NCI-H187 (cell line): ENCODE measurements around the gene VIPAS39.
A peak's percentile ranks its signal among the peaks of the same experiment; 100 is the strongest.

ENCODE experiments used
- DNase-seq, 2 experiments: peaks; one replicate each; lab custom pipeline; 2025; lab: John Stamatoyannopoulos, UW

The VIPAS39 gene

DNA sequence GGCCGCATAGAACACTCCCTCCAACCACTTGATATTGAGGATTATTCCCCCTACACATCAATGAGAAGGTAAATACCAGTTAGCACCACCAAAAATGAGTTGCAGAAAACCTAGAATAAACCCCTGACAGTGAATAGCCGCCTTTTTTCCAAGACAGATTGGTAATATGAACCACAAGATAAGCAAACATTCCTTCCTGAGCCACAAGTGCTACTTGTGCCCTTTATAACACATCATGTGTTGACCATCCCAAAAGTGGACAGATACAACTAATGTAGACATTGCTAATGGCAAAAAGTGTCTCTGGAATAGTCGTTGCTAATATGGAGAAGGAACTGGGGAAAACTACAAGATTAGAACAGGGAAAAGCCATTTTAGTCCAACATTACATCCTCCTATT is 51.3 kb downstream of the VIPAS39 start:
- no peak for DNase-seq

DNA sequence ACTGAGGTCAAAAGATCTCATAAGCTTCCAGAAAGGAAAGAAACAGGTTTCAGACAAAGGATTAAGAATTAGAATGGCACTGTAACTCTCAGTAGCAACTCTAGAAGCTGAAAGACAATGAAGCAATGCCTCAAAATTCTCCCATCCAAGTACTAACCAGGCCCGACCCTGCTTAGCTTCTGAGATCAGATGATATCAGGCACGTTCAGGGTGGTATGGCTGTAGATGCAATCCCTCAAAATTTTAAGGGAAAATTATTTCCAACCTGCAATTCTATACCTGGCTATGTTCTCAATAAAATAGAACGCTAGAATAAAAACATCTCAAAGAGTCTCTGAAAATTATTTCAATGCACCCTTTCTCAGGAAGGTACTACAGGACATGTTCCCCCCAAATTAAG is 53.6 kb downstream of the VIPAS39 start:
- DNase-seq = no peak

DNA sequence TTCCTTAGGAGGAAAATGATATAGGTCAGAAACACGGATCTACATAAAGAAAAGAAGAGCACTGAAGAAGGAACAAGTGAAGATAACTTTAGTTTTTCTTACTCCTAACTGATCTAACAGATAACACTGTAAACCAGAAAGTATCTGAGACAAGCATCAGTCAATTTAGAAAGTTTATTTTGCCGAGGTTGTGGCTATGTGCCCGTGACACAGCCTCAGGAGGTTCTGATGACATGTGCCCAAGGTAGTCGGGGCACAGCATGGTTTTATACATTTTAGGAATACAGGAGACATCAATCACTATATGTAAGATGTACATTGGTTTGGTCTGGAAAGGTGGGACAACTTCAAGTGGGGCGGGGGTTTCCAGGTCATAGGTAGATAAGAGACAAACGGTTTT is 57.2 kb downstream of the VIPAS39 start:
- no peak for DNase-seq

DNA sequence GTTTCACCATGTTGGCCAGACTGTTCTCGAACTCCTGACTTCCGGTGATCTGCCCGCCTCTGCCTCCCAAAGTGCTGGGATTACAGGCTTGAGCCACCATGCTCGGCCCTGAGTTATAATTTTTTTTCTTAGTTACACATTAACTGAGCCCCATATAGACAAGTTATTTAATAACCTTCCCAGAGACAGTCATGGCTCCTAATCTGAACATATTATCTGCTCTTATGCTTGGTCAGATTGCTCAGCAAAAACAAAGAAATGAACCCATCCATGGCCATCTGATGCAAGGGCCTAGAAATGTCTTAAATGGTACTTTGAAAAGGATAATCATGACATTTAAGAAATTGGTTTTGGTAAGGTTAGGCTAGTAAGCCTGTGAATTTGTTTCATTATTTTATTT is 67.2 kb downstream of the VIPAS39 start:
- DNase-seq = no peak

DNA sequence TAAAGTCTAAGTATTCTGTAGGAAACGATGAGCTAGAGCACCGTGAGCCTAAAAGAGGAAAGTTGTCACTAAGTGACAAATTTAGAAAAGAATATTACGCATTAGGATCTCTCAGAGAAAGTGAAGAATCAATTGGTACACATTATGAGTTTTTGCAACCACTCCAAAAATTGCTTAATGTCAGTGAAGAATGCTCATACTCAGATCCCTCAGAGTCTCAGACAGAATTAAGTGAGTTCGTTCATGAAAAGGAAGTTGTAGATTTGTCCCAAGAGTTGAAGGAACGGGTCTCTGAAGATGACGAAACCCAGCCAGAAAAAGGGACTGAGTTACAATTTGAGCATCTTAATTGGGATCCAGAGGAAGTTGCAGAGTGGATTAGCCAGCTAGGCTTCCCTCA is 78.7 kb downstream of the VIPAS39 start:
- no peak for DNase-seq

DNA sequence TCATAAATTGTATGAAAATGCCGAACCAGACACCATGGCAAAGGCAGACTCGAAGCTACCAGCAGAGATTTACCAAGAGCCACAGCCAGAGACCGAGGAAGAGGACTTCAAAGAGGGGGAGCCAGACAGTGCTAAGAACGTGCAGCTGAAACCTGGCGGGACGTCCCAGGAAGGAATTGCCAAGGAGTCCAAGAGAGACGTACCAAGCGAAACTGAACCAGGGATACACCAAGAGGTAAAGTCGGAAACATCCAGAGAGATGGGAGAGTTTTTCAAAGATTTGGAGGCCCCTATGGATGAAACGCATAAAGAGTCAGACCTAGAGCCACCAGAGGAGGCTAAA is 79.9 kb downstream of the VIPAS39 start:
- DNase-seq = no peak

DNA sequence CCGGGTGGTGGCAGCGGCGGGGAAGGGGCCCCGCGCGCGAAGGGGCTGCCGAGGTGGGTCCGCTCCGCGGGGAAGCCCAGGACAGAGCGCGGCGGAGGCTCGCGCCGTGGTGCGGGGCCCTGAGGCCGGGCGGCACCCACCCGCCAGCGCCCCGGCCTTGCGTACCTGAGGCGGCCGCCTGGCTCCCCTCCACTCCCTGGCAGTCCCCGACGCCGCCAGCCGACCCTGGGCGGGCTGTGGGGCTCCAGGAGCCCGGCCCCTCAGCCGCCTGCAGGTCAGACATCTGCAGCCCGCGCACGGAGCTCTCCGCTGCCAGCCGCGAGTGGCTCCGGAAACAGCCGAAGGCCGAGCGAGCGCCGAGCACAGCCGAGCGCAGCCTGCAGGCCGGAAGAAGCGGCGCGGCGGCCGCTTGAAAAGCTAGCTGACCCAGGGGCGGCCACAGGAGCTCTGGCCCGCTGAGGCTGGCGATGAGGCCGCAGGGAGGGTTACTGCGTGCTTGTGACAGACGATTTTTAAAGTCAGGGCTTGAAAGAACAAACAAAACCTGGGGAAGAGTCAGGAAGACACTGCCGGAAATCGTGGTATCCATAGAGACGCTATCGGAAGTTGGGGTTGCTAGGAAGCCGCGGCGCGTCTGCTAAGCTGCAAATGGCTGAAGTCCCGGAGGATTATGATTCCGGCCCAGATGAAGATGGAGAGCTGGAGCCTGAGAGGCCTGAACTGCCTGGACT is 80.5 kb downstream of the VIPAS39 start, which contains the start of the genes SAMD15 and TMED8:
SAMD15 (plus strand) TSS at position 609 of the 731 bp plus-strand sequence; CDS start at position 649, 40 bp downstream.
TMED8 (minus strand) TSS at position 324 of the 731 bp plus-strand sequence; CDS start at position 283, 41 bp downstream.
- DNase-seq = peak; percentile 69 to 89
